Hypothalamus (tissue), 51 donors: ENCODE data around the gene KRTAP9-7.

Source experiments
- DNase-seq, 51 donors: peaks; one replicate each; lab custom pipeline; 2025; lab: John Stamatoyannopoulos, UW

Gene KRTAP9-7

DNA sequence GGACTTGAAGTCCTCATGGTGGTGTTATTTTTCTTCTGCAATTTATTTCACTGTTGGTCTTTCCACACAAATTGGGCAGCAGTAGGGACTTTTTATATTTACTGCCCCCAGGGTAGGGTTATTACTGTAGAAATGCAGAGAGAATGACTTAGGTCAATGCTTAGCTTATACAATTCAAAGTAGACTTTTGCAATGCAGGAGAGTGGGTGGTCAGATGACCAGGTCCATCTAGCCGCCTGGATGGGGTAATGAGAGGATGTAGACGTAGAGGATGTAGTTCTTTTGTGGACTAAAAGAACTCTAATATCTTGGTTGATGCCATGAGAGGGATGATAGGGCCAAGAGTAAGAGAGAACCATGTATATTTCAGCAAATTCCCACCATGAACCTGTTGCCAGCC, 42.7 kb downstream of the KRTAP9-7 start:
- DNase-seq = no peak

DNA sequence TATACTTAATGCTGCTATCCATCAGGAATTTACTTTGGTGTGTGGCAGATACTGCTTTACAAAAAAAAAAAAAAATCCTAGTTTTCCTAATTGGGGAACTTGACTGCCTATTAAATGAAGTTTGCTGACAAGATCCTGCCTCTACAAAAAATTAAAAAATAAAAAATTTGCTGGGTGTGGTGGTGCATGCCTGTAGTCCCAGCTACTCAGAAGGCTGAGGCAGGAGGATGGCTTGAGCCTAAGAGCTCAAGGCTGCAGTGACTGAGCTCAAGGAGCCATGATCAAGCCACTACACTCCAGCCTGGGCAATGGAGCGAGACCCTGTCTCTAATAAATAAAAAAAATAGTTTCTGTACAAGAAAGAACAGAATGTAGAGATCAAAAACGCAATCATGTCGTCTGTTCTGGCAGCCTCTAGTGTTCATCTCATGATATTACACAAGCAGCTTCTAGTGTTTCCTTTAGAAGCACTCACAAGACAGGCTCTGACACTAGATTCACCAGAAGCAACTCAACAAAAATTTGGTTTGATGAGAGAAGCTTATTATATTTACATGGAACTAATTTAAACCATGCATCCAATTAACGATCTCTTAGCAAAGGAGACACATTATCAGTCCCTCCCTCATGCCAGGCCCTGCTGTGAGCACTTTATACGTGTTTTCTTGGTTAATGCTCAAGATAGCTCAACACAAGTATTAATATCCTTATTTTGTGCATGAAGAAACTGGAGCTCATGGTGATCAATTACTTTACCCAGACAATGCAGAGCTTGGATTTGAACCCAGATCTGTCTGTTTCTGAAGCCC, 46.8 kb downstream of the KRTAP9-7 start:
- no peak for DNase-seq

DNA sequence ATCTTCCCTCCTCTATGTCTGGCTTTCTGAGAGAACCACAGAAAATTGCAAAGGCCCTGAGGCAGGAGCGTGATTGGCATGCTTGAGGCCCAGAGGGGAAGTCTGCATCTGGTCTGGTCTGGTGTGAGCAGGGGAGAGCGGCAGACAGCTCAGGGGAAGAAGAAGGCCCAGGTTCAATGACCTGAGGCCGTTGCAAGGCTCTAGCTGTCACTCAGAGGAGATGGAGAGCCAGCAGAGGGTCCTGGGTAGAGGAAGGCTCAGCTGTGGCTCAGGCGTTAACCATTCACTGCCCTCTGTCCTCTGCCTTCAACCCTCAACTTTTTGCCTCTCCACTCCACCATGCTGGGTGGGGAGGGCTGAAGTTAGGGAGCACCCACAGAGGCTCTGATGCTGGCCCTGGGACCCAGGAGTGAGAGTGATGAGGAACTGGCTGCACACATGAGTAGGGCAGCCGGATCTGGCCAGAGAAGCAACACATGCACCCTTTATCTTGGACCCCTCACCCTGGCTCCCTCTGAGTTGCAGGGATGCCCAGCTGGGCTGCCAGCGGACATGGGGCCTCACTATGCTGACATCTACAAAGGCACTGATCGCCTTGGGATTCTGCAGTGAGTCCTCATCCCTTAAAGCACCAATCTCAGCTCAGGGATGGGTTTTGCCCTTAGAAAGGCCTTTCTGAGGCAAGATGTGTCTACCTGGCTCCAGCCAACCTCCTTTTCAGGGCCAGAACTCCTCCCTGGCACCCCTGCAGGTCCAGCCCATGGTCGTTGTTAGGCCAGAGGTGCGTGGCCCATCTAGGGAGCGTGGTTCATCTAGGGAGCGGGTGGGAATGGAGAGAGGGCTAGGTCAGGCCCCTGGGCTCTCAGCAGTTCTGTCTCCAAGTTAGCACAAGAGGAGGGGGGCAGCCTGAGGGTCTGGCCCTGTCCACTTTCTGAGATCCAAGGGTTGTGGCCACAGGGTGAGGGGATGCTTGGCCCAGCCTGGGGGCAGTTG, 47.7 kb downstream of the KRTAP9-7 start:
- no peak for DNase-seq

DNA sequence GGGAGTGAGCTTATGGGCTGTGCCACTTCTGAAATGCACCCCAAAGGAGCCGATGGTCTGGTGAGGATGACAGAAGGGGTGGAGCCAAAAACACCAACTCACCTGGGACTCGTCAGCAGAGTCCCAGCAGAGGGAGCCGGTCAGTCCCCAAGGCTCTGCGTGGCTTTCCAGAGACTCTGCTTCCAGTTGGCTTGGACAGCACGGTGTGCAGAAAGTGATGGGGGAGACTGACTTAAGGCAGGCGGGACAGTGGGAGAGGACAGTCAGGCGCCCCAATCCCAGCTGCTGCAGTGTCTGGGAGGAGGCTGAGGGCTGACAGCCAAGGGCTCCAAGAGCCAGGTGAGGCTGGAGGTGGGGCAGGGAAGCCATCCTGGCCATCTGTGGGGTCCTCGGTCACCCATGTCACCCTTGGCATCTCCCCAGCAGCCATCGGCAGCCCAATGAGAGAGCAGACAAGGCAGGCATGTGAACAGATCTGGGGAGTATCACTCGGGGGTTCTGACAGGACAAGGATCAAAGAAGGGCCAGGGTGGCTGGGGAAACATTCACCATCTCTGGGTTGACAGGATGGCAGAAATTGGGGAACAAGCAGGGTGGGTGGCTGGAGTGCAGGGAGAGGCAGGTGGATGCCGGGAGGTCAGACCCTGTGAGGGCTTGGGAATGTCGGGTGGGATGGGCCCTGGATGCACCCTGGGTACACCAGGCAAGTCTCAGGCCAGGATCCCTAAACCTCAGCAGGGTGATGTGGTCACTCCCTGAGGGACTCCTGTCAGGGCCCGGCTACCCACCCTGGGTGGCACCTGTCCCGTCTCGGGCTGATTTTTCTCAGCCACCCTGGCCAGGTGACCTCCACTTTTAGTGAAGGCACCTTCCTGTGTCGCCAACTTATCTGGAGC, 48.9 kb downstream of the KRTAP9-7 start:
- DNase-seq = no peak

DNA sequence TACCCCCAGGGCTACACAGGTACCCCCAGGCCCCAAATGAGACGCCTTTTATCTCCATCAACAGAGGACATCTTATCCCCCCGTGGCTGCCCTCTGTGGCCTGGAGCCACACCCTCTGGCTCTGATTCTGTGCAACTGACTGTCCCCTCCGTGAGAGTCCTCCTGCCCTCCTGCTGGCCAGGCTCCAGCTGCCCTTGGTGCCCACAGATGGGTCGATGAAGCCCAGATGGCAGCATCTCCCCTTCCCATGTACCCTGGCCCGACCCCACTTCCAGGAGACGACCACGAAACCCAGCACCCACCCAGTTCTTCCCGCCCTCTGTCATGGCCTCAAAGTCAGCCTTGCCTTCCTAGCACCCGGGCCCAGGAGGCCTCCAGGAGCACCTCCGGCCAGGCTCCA, 49.6 kb downstream of the KRTAP9-7 start:
- no peak for DNase-seq

DNA sequence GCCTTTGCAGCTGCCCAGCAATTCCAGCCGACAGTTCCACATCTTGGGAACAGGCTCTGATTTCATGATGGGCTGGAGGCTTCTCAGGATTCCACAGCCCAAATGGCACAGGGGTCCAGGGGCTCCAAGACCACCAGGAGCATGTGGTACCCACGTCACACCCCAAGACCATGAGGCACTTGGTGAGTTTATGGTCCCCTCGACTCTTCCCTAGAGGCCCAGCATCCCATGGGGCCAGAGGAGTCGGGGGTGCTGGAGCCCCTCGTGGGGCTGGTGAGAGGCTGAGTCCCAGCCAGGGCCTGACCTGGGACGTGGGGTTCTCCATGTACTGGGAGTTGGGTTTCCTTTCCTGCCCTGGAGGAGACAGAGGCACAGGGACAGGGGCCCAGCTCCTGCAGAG, 50.1 kb downstream of the KRTAP9-7 start:
- no peak for DNase-seq
